Cardiac septum (tissue), 1 donor: ENCODE results near the gene SLC24A3. TPM values are rescaled to one million over a fixed set of nuclear protein-coding genes. Genes with fewer than 3 reads are reported as not detected.

Experiments
- DNase-seq: peaks from one replicate; pipeline ENCODE4 v3.0.0-alpha.2; 2020; ENCODE audit warnings: low spot score
- intact Hi-C: fragments of 100-400 bp; cut with DNase I; formaldehyde crosslinking; loops from one replicate; pipeline ENCODE4 v1.14.0; 2022
- total RNA-seq: library from RNA; stranded (reverse); fragmentation: NEBNext Ultra II Directional; extraction: Animal tissue kit (Norgen Biotek cat#: 25700); gene quantifications from one replicate; pipeline ENCODE4 v1.2.1, GENCODE V29; 2021
- donor health status: DM: no; HTN: no; CAD: no.

SLC24A3 gene
- total RNA-seq, 1 donor from 2014 or later = 0.86 TPM

GRCh38 chr20:19292254-19292653 is 79.8 kb downstream of the SLC24A3 start:
- intact Hi-C loops = no loop called here
- DNase-seq = no peak

GRCh38 chr20:19295076-19295475 is 82.6 kb downstream of the SLC24A3 start:
- intact Hi-C loops = no loop called here
- no peak for DNase-seq

GRCh38 chr20:19298652-19299051 is 86.2 kb downstream of the SLC24A3 start:
- intact Hi-C loops = no loop called here
- no peak for DNase-seq

GRCh38 chr20:19300395-19300794 is 88.0 kb downstream of the SLC24A3 start:
- intact Hi-C loops = no loop called here
- no peak for DNase-seq

GRCh38 chr20:19301142-19301541 is 88.7 kb downstream of the SLC24A3 start:
- DNase-seq = no peak
- intact Hi-C loops = no loop called here

- DNase-seq = no peak
- intact Hi-C loops = no loop called here
These were observed 89.4 kb downstream of the SLC24A3 start for GRCh38 chr20:19301843-19302242.

GRCh38 chr20:19302714-19303113 is 90.3 kb downstream of the SLC24A3 start:
- no peak for DNase-seq
- intact Hi-C loops = no loop called here

- no peak for DNase-seq
- intact Hi-C loops = no loop called here
These were observed 91.9 kb downstream of the SLC24A3 start for GRCh38 chr20:19304389-19304788.

GRCh38 chr20:19304886-19305415 is 92.5 kb downstream of the SLC24A3 start:
- intact Hi-C loops = no loop called here
- no peak for DNase-seq

- DNase-seq = no peak
- intact Hi-C loops = no loop called here
These were observed 95.7 kb downstream of the SLC24A3 start for GRCh38 chr20:19308146-19308545.

GRCh38 chr20:19310541-19310940 is 98.1 kb downstream of the SLC24A3 start:
- DNase-seq = no peak
- intact Hi-C loops = no loop called here

- DNase-seq = no peak
- intact Hi-C loops = no loop called here
These were observed 101.1 kb downstream of the SLC24A3 start for GRCh38 chr20:19313342-19314069.

GRCh38 chr20:19314621-19315020 is 102.2 kb downstream of the SLC24A3 start:
- intact Hi-C loops = no loop called here
- no peak for DNase-seq

GRCh38 chr20:19317237-19318069 is 105.0 kb downstream of the SLC24A3 start:
- intact Hi-C loops = no loop called here
- no peak for DNase-seq

GRCh38 chr20:19318610-19319009 is 106.2 kb downstream of the SLC24A3 start:
- intact Hi-C loops = no loop called here
- no peak for DNase-seq

GRCh38 chr20:19320005-19320404 is 107.6 kb downstream of the SLC24A3 start:
- intact Hi-C loops = no loop called here
- no peak for DNase-seq

GRCh38 chr20:19321176-19321575 is 108.7 kb downstream of the SLC24A3 start:
- DNase-seq = no peak
- intact Hi-C loops = no loop called here

GRCh38 chr20:19322061-19322985 is 109.9 kb downstream of the SLC24A3 start:
- intact Hi-C loops = no loop called here
- no peak for DNase-seq

GRCh38 chr20:19327401-19327800 is 115.0 kb downstream of the SLC24A3 start:
- DNase-seq = no peak
- intact Hi-C loops = no loop called here

- intact Hi-C loops = no loop called here
These were observed 116.2 kb downstream of the SLC24A3 start for GRCh38 chr20:19328676-19329075.

More at GRCh38 chr20:19328676-19329075, 116.2 kb downstream of the SLC24A3 start:
- DNase-seq = no peak
